ENCODE results near the gene ZNF561. TPM values are rescaled to one million over a fixed set of nuclear protein-coding genes. Genes with fewer than 3 reads are reported as not detected.

Gene ZNF561
- total and polyA plus RNA-seq, 9 of the 15 experiments (the other 6 are each of a cell fraction or from before 2014, with no cell fraction given), result 13.9 to 34.9 (median 23.6) TPM

DNA sequence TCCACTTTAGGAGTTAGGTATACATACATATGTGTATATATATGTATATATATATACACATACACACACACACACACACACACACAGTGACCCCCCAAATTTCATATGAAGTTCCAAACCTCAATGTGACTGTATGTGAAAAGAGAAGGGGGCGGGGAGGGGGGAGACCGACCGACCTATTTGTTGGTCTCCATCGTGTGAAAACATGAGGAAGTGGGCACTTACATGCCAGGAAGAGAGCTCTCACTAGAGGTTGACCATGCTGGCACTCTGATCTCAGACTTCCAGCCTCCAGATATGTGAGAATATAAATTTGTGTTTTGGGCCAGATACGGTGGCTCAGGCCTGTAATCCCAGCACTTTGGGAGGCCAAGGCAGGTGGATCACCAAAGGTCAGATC lies 29.3 kb upstream of the ZNF561 start:
- WGBS (ENCODE audit: insufficient coverage, low coverage, missing lambda C conversion rate), result 96% methylated on average over 4 of the region's 5 CpGs
- TF ChIP-seq HMG20A (CRISPR knock-in tag; conservative IDR thresholded peaks at IDR 0.05), result no peak
- TF ChIP-seq, protein P1, sequence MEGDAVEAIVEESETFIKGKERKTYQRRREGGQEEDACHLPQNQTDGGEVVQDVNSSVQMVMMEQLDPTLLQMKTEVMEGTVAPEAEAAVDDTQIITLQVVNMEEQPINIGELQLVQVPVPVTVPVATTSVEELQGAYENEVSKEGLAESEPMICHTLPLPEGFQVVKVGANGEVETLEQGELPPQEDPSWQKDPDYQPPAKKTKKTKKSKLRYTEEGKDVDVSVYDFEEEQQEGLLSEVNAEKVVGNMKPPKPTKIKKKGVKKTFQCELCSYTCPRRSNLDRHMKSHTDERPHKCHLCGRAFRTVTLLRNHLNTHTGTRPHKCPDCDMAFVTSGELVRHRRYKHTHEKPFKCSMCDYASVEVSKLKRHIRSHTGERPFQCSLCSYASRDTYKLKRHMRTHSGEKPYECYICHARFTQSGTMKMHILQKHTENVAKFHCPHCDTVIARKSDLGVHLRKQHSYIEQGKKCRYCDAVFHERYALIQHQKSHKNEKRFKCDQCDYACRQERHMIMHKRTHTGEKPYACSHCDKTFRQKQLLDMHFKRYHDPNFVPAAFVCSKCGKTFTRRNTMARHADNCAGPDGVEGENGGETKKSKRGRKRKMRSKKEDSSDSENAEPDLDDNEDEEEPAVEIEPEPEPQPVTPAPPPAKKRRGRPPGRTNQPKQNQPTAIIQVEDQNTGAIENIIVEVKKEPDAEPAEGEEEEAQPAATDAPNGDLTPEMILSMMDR (IDR thresholded peaks at IDR 0.05 in 2 of 3, conservative IDR thresholded peaks at IDR 0.05 in 1 of 3; ENCODE audit: insufficient read depth in 2 of 3, low read depth in 1 of 3, low read length in 3 of 3), result no peak
- TF ChIP-seq JUNB (CRISPR knock-in tag; conservative IDR thresholded peaks at IDR 0.05), result no peak
- TF ChIP-seq ZNF134 (CRISPR knock-in tag; conservative IDR thresholded peaks at IDR 0.05), result no peak
- no peak for TF ChIP-seq ZNF780A (CRISPR knock-in tag; IDR thresholded peaks at IDR 0.05)
- no peak for TF ChIP-seq ZC3H4 (CRISPR knock-in tag; IDR thresholded peaks at IDR 0.05; ENCODE audit: borderline replicate concordance)
- ChIA-PET CTCF (ENCODE audit: low intra/inter-chr PET ratio) (no interaction called here), POLR2A (no interaction called here)
- intact Hi-C loops (cut with micrococcal nuclease), result no loop called here
- H3K4me3 ChIP-seq, result no peak overlapping the region
- no peak overlapping the region for H2AFZ ChIP-seq (ENCODE audit: low read depth, low read length)
- H3K9me3 ChIP-seq (replicated peaks; ENCODE audit: control insufficient read depth, insufficient read depth, low read depth, low read length), result peaks cover 7% of the 10 kb centered on the region
- H4K20me1 ChIP-seq (replicated peaks; ENCODE audit: control insufficient read depth, insufficient read depth, low read length), result no peaks in the 10 kb centered on the region
- H3K9me1 ChIP-seq (ENCODE audit: control insufficient read depth, insufficient read depth, low read length), result no peaks in the 10 kb centered on the region
- peaks cover 37% of the 10 kb centered on the region for H3K79me2 ChIP-seq (ENCODE audit: control insufficient read depth, insufficient read depth, low read length)
- H3K27ac ChIP-seq (ENCODE audit: extremely low read depth, low read depth, low read length), result no peak overlapping the region
- ATAC-seq (no peak), DNase-seq (ENCODE audit: extremely low read depth in 1 of 4, low spot score in 3 of 4) (no peak), FAIRE-seq (no peak)
- in situ Hi-C loops (cut with MboI), result no loop called here
- H3K27me3 ChIP-seq (ENCODE audit: control insufficient read depth in 2 of 2, insufficient read depth in 2 of 2, low read length in 2 of 2), result no peaks in the 10 kb centered on the region
- no peak overlapping the region for H3K9ac ChIP-seq (ENCODE audit: insufficient read depth in 1 of 2, low read depth in 2 of 2, low read length in 2 of 2)
- peaks cover 68% of the 10 kb centered on the region for H3K36me3 ChIP-seq (ENCODE audit: control insufficient read depth, insufficient read depth, low read length)
- no peaks in the 10 kb centered on the region; a peak in 1 of 5 replicates for H3K4me1 ChIP-seq (replicated peaks in 1 of 2; ENCODE audit: control insufficient read depth in 2 of 2, insufficient read depth in 2 of 2, low read length in 2 of 2)
- no peak overlapping the region for H3K4me2 ChIP-seq (ENCODE audit: insufficient read depth, low read length)
- no TSS peak for BruUV-seq (replicated peaks)

Data from K562 (cell line).